GM23338 (cell line): Measurements from ENCODE around the gene MAPK4. TPM values are rescaled to one million over a fixed set of nuclear protein-coding genes. Genes with fewer than 3 reads are reported as not detected.

Experiments used
- ATAC-seq: fragments of 200-7000 bp; cut with Tn5 transposase; 3 replicates; pipeline ENCODE4 v1.9.1; 2020
- DNase-seq: peaks from one replicate; pipeline ENCODE4 v3.0.0-alpha.2; 2015; ENCODE audit warnings: low spot score
- H2AFZ ChIP-seq: fragments of 200-600 bp; sonication (generic); 2 replicates; pipeline ENCODE4 v1.8.0; 2016; ENCODE audit warnings: antibody characterized with exemption, mild to moderate bottlenecking, moderate library complexity
- H3F3A ChIP-seq: fragments of 200-600 bp; sonication (generic); replicated peaks from 2 replicates; pipeline ENCODE4 v1.8.0; 2017; ENCODE audit warnings: antibody characterized with exemption, mixed run types, low read depth
- H3K27ac ChIP-seq: fragments of 200-600 bp; sonication (generic); 2 replicates; pipeline ENCODE4 v1.6.1; 2016; ENCODE audit warnings: low read depth
- H3K27me3 ChIP-seq: fragments of 200-600 bp; sonication (generic); 2 replicates; pipeline ENCODE4 v1.8.0; 2016; ENCODE audit warnings: mild to moderate bottlenecking, mixed run types, moderate library complexity; ENCODE audit not compliant: insufficient read depth
- H3K36me3 ChIP-seq: fragments of 200-600 bp; sonication (generic); 2 replicates; pipeline ENCODE4 v1.8.0; 2016; ENCODE audit warnings: mild to moderate bottlenecking; ENCODE audit not compliant: insufficient read depth
- H3K4me1 ChIP-seq: fragments of 200-600 bp; sonication (generic); 2 replicates; pipeline ENCODE4 v1.8.0; 2016; ENCODE audit warnings: mild to moderate bottlenecking, moderate library complexity; ENCODE audit not compliant: insufficient read depth
- H3K4me2 ChIP-seq: fragments of 200-600 bp; sonication (generic); 2 replicates; pipeline ENCODE4 v1.7.1; 2017; ENCODE audit warnings: mixed run types
- H3K4me3 ChIP-seq: fragments of 200-600 bp; sonication (generic); 2 replicates; pipeline ENCODE4 v1.6.1; 2016; ENCODE audit warnings: mixed run types
- H3K79me2 ChIP-seq: fragments of 200-600 bp; sonication (generic); replicated peaks from 2 replicates; pipeline ENCODE4 v1.8.0; 2017; ENCODE audit warnings: mild to moderate bottlenecking; ENCODE audit not compliant: insufficient read depth
- H3K9me2 ChIP-seq: fragments of 200-600 bp; sonication (generic); 2 replicates; pipeline ENCODE4 v1.8.0; 2017; ENCODE audit not compliant: insufficient read depth
- H4K20me1 ChIP-seq: fragments of 200-600 bp; sonication (generic); replicated peaks from 2 replicates; pipeline ENCODE4 v1.8.0; 2017; ENCODE audit warnings: mild to moderate bottlenecking; ENCODE audit not compliant: insufficient read depth
- H3K27ac Mint-ChIP-seq: 2 replicates; pipeline ENCODE4 v1.8.0; 2020; ENCODE audit warnings: inconsistent platforms, mild to moderate bottlenecking, moderate library complexity, mixed read lengths
- H3K27me3 Mint-ChIP-seq: 3 replicates; pipeline ENCODE4 v1.8.0; 2022; ENCODE audit warnings: low read depth, mild to moderate bottlenecking, moderate library complexity, mixed read lengths, inconsistent platforms; ENCODE audit not compliant: insufficient read depth, poor library complexity
- H3K36me3 Mint-ChIP-seq: 3 replicates; pipeline ENCODE4 v1.8.0; 2021; ENCODE audit warnings: low read depth, mild to moderate bottlenecking, inconsistent platforms, moderate library complexity, mixed read lengths
- H3K4me1 Mint-ChIP-seq: 3 replicates; pipeline ENCODE4 v1.8.0; 2020; ENCODE audit warnings: mild to moderate bottlenecking, inconsistent platforms, mixed read lengths
- H3K4me3 Mint-ChIP-seq: 3 replicates; pipeline ENCODE4 v1.8.0; 2021; ENCODE audit warnings: moderate library complexity, mild to moderate bottlenecking, inconsistent platforms, mixed read lengths
- H3K9me3 Mint-ChIP-seq: 3 replicates; pipeline ENCODE4 v1.8.0; 2020; ENCODE audit warnings: moderate library complexity, mild to moderate bottlenecking, inconsistent platforms, mixed read lengths
- CREB1 ChIP-seq: fragments of 250-450 bp; sonication (Bioruptor Pico); IDR thresholded peaks from 2 replicates; pipeline ENCODE4 v1.5.0; 2020; ENCODE audit warnings: low read depth, mild to moderate bottlenecking, moderate library complexity
- EZH2 ChIP-seq: fragments of 200-600 bp; sonication (generic); IDR thresholded peaks from one replicate; pipeline ENCODE4 v1.8.0; 2017; ENCODE audit warnings: antibody characterized with exemption, mild to moderate bottlenecking, low read depth; ENCODE audit not compliant: unreplicated experiment
- EZH2phosphoT487 ChIP-seq: fragments of 200-600 bp; sonication (generic); IDR thresholded peaks from one replicate; pipeline ENCODE4 v1.8.1; 2018; ENCODE audit warnings: antibody characterized with exemption; ENCODE audit not compliant: unreplicated experiment
- JUNB ChIP-seq: IDR thresholded peaks from one replicate; pipeline ENCODE4 v1.6.1; 2016; ENCODE audit warnings: antibody characterized with exemption; ENCODE audit not compliant: unreplicated experiment
- NANOG ChIP-seq: IDR thresholded peaks from 2 replicates; pipeline ENCODE4 v1.6.1; 2016; ENCODE audit warnings: antibody characterized with exemption, borderline replicate concordance
- POLR2AphosphoS5 ChIP-seq: IDR thresholded peaks from 2 replicates; pipeline ENCODE4 v1.6.1; 2016; ENCODE audit warnings: antibody characterized with exemption, low read depth
- REST ChIP-seq: IDR thresholded peaks from one replicate; pipeline ENCODE4 v1.6.1; 2018; ENCODE audit warnings: antibody characterized with exemption; ENCODE audit not compliant: unreplicated experiment
- STAT1 ChIP-seq: IDR thresholded peaks from one replicate; pipeline ENCODE4 v1.6.1; 2016; ENCODE audit warnings: antibody characterized with exemption; ENCODE audit not compliant: unreplicated experiment
- ZNF114 ChIP-seq: fragments of 250-450 bp; sonication (Bioruptor Pico); IDR thresholded peaks from 2 replicates; pipeline ENCODE4 v1.5.0; 2020; ENCODE audit warnings: mild to moderate bottlenecking, moderate library complexity
- ZNF331 ChIP-seq: fragments of 250-450 bp; sonication (Bioruptor Pico); IDR thresholded peaks from 2 replicates; pipeline ENCODE4 v1.5.0; 2020; ENCODE audit warnings: low read depth, mild to moderate bottlenecking, moderate library complexity
- ZNF462 ChIP-seq: fragments of 250-450 bp; sonication (Bioruptor Pico); IDR thresholded peaks from 2 replicates; pipeline ENCODE4 v1.5.0; 2020; ENCODE audit warnings: mild to moderate bottlenecking, moderate library complexity
- polyA plus RNA-seq: library from polyadenylated mRNA; unstranded; fragments of >200 nt; fragmentation: Nextera tagmentation; extraction: Ambion mirVana; gene quantifications from 2 replicates; pipeline ENCODE4 v1.2.1, GENCODE V29; 2016
- total RNA-seq: library from RNA; depleted of rRNA; stranded (reverse); fragments of >200 nt; shearing (Covaris generic); gene quantifications from 2 replicates; pipeline ENCODE4 v1.2.3, GENCODE V29; 2014

Gene MAPK4
- total and polyA plus RNA-seq, 2 experiments from 2014 or later, result 1.3 to 4.4 TPM

- H3K27ac Mint-ChIP-seq, result no peak overlapping the region
- no peaks in the 10 kb centered on the region for H3K36me3 Mint-ChIP-seq
- peak; percentile 20 for DNase-seq
- Histone ChIP-seq H3K4me2 (peak overlapping the region; percentile 52), H3K79me2 (no peaks in the 10 kb centered on the region), H3K4me3 (no peak overlapping the region), H3K27ac (no peak overlapping the region), H3K36me3 (no peaks in the 10 kb centered on the region), H4K20me1 (no peaks in the 10 kb centered on the region), H3F3A (no peaks in the 10 kb centered on the region), H3K9me2 (0 out of 2 replicates have a peak, but pooled peaks cover 5% of the 10 kb centered on the region), H3K27me3 (no peaks in the 10 kb centered on the region), H2AFZ (peak overlapping the region; percentile 85), H3K4me1 (peaks cover 27% of the 10 kb centered on the region)
- no peak overlapping the region; the same call in 2 of the 3 replicates for H3K4me3 Mint-ChIP-seq
- TF ChIP-seq REST (no peak), JUNB (no peak), STAT1 (no peak), NANOG (no peak), EZH2phosphoT487 (no peak), POLR2AphosphoS5 (no peak), ZNF114 (CRISPR knock-in tag) (no peak), ZNF462 (CRISPR knock-in tag) (no peak), CREB1 (CRISPR knock-in tag) (no peak), ZNF331 (no peak), EZH2 (no peak)
- peak; percentile 70 for ATAC-seq
- H3K27me3 Mint-ChIP-seq, result peaks cover 12% of the 10 kb centered on the region
- H3K4me1 Mint-ChIP-seq, result peaks cover 44% of the 10 kb centered on the region
- no peaks in the 10 kb centered on the region for H3K9me3 Mint-ChIP-seq
Measured at GRCh38 chr18:50700245-50701165, 140.6 kb downstream of the MAPK4 start.
